ENCODE measurements around the gene ABCG8.

ABCG8 gene

DNA sequence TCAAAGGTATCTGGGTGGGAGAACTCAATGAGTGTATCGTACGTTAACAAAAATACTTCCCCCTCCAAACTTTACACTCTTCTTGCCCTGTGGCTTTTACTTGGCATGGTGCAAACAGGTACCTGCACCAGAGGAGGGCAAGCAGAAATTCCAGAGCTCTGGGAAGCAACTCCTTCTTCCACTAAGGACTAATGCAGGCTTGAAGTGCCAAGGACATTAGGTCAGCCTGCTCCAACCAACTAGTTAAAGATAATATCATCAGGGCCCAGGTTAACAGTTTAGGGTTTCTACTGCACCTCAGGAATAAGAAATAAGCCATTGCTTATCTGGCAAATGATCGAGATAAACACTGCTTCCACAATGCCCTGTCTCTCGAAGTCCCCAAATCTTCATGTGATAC is 86.7 kb downstream of the ABCG8 start:
- DNase-seq, result no peak

DNA sequence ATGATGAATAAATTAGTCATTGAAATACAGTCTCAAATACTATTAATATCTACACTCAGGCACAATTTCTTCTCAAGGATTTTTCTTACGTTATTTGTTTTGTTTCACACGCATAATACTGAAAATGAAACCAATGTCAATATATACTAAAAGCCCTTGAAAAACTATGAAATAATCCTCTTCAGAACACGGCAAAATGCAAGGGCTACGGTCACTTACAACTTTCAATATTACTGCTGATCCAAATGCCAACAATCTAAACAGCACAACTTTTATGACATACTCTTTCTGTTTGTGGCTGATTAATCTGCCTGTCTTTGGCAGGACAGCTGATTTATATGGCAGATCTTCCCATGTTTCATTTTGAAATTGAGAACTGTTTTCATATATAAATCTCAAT is 88.7 kb downstream of the ABCG8 start:
- no peak for DNase-seq

DNA sequence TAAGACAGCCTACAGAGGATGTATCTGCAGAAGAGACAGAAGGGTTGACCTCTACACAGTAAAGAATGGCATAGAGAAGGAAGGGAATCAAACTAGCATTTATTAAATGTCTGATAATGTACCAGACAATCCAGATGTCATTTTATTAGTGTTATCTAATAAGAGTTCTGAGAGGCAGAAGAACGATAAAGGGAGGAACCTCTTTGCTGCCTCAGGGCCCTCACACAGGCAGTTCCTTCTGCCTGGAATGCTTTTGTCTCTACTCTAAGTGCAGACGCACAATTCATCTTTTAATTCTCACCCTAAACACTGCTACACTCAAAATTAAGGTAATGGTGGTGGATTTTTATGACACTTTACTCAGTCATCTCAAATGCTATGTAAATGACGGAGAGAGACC is 92.5 kb downstream of the ABCG8 start:
- no peak for DNase-seq

Measured in fibroblast of skin of abdomen (primary cell).